ENCODE data around the gene COL5A3.

DNA sequence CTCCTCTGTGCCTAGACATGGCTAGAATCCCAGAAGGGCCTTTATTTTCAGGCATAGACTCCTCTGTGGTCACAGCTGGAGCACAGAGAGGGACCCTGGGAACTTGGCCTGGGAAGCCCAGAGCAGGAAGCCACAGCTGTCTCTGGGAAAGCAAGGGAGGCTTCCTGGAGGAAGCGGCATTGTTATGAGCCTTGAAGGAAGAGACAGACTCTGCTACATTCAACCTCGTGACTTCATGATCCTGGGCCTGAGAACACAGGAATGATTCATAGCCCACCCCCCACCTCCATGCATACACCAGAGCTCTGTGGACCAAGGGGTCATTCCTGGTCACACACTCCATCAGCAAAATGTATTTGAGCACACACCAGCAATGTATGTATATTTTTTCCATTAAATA, 11.6 kb upstream of the COL5A3 start:
- TF ChIP-seq, protein P1, sequence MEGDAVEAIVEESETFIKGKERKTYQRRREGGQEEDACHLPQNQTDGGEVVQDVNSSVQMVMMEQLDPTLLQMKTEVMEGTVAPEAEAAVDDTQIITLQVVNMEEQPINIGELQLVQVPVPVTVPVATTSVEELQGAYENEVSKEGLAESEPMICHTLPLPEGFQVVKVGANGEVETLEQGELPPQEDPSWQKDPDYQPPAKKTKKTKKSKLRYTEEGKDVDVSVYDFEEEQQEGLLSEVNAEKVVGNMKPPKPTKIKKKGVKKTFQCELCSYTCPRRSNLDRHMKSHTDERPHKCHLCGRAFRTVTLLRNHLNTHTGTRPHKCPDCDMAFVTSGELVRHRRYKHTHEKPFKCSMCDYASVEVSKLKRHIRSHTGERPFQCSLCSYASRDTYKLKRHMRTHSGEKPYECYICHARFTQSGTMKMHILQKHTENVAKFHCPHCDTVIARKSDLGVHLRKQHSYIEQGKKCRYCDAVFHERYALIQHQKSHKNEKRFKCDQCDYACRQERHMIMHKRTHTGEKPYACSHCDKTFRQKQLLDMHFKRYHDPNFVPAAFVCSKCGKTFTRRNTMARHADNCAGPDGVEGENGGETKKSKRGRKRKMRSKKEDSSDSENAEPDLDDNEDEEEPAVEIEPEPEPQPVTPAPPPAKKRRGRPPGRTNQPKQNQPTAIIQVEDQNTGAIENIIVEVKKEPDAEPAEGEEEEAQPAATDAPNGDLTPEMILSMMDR (IDR thresholded peaks at IDR 0.05; ENCODE audit: low read depth, low read length, missing input control): no peak
- TF ChIP-seq GABPA (IDR thresholded peaks at IDR 0.05 in 1 of 2, conservative IDR thresholded peaks at IDR 0.05 in 1 of 2) (no peak), TAF1 (conservative IDR thresholded peaks at IDR 0.05) (no peak), EGR1 (IDR thresholded peaks at IDR 0.05; ENCODE audit: low read depth in 2 of 2) (no peak)
- TF ChIP-seq, protein P2, sequence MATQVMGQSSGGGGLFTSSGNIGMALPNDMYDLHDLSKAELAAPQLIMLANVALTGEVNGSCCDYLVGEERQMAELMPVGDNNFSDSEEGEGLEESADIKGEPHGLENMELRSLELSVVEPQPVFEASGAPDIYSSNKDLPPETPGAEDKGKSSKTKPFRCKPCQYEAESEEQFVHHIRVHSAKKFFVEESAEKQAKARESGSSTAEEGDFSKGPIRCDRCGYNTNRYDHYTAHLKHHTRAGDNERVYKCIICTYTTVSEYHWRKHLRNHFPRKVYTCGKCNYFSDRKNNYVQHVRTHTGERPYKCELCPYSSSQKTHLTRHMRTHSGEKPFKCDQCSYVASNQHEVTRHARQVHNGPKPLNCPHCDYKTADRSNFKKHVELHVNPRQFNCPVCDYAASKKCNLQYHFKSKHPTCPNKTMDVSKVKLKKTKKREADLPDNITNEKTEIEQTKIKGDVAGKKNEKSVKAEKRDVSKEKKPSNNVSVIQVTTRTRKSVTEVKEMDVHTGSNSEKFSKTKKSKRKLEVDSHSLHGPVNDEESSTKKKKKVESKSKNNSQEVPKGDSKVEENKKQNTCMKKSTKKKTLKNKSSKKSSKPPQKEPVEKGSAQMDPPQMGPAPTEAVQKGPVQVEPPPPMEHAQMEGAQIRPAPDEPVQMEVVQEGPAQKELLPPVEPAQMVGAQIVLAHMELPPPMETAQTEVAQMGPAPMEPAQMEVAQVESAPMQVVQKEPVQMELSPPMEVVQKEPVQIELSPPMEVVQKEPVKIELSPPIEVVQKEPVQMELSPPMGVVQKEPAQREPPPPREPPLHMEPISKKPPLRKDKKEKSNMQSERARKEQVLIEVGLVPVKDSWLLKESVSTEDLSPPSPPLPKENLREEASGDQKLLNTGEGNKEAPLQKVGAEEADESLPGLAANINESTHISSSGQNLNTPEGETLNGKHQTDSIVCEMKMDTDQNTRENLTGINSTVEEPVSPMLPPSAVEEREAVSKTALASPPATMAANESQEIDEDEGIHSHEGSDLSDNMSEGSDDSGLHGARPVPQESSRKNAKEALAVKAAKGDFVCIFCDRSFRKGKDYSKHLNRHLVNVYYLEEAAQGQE (IDR thresholded peaks at IDR 0.05): no peak
